Measurements from ENCODE around the gene MAPKAPK2.
A peak's percentile ranks its signal among the peaks of the same experiment; 100 is the strongest.

The MAPKAPK2 gene

GRCh38 chr1:206723805-206724472 lies 39.2 kb downstream of the MAPKAPK2 start:
- DNase-seq = no peak

- DNase-seq = peak; percentile 70
Observed at GRCh38 chr1:206725109-206725963, 40.6 kb downstream of the MAPKAPK2 start.

- DNase-seq = no peak
Observed at GRCh38 chr1:206727981-206728696, 43.4 kb downstream of the MAPKAPK2 start.

- DNase-seq = no peak
Observed at GRCh38 chr1:206728697-206728987, 43.9 kb downstream of the MAPKAPK2 start.

GRCh38 chr1:206729050-206729449 lies 44.3 kb downstream of the MAPKAPK2 start:
- no peak for DNase-seq

- DNase-seq = no peak
Observed at GRCh38 chr1:206729507-206729906, 44.8 kb downstream of the MAPKAPK2 start.

GRCh38 chr1:206732508-206732907 lies 47.8 kb downstream of the MAPKAPK2 start:
- DNase-seq = no peak

- DNase-seq = no peak
Observed at GRCh38 chr1:206732992-206733391, 48.3 kb downstream of the MAPKAPK2 start.

GRCh38 chr1:206734499-206735142 lies 49.9 kb downstream of the MAPKAPK2 start:
- DNase-seq = peak; percentile 75

GRCh38 chr1:206735553-206736031 lies 50.9 kb downstream of the MAPKAPK2 start:
- DNase-seq = no peak

- DNase-seq = peak; percentile 76
Observed at GRCh38 chr1:206736878-206737728, 52.4 kb downstream of the MAPKAPK2 start.

GRCh38 chr1:206737729-206738201 lies 53.1 kb downstream of the MAPKAPK2 start:
- peak; percentile 71 for DNase-seq

- DNase-seq = no peak
Observed at GRCh38 chr1:206738370-206739366, 54.0 kb downstream of the MAPKAPK2 start.

- peak; percentile 86 for DNase-seq
Observed at GRCh38 chr1:206739411-206740076, 54.8 kb downstream of the MAPKAPK2 start.

GRCh38 chr1:206741142-206741701 lies 56.5 kb downstream of the MAPKAPK2 start:
- DNase-seq = no peak

- peak; percentile 56 for DNase-seq
Observed at GRCh38 chr1:206742719-206743383, 58.1 kb downstream of the MAPKAPK2 start.

- DNase-seq = peak; percentile 76
Observed at GRCh38 chr1:206744683-206745082, 60.0 kb downstream of the MAPKAPK2 start.

- no peak for DNase-seq
Observed at GRCh38 chr1:206745301-206745700, 60.6 kb downstream of the MAPKAPK2 start.
